Hepatocyte (in vitro differentiated cells): ENCODE results near the gene IL1RAPL2.

Experiments used
- CTCF ChIP-seq: fragments of 200-600 bp; sonication (generic); IDR thresholded peaks from 2 replicates; pipeline ENCODE4 v1.5.1; 2016; ENCODE audit warnings: antibody characterized with exemption, mild to moderate bottlenecking; ENCODE audit not compliant: poor library complexity
- EZH2 ChIP-seq: fragments of 200-600 bp; sonication (generic); IDR thresholded peaks from 2 replicates; pipeline ENCODE4 v1.6.1; 2016; ENCODE audit warnings: antibody characterized with exemption, mild to moderate bottlenecking, borderline replicate concordance
- EZH2phosphoT487 ChIP-seq: fragments of 200-600 bp; sonication (generic); IDR thresholded peaks from one replicate; pipeline ENCODE4 v1.6.1; 2018; ENCODE audit warnings: antibody characterized with exemption, mild to moderate bottlenecking, low read depth, moderate library complexity; ENCODE audit not compliant: unreplicated experiment, severe bottlenecking

- TF ChIP-seq CTCF (no peak), EZH2 (no peak), EZH2phosphoT487 (no peak)
These were observed 560.2 kb downstream of the IL1RAPL2 start for GRCh38 chrX:105126201-105126600.
